COR-L47 (cell line): ENCODE results near the gene TRAF3IP3.

Experiments
- DNase-seq: peaks from one replicate; lab custom pipeline; 2025; lab: John Stamatoyannopoulos, UW

Gene TRAF3IP3

GRCh38 chr1:209829716-209830115, 73.9 kb downstream of the TRAF3IP3 start:
- no peak for DNase-seq

GRCh38 chr1:209830722-209831121, 74.9 kb downstream of the TRAF3IP3 start:
- DNase-seq, result no peak

DNA sequence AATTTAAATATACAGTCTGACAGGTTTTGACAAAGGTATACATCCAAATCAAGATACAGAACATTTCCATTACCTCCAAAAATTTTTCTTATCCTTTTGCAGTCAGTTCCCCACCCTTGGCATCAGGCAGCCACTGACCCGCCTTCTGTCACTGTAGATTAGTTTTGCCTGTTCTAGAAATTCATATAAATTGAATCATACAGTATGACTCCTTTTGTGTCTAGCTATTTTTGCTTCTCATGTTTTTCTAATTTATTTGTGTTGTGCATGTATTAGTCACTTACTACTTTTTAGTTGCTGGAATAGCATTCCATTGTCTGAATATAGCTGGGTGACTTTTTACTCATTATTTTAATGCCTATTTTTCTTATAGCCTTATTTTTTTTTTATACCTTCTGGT, 75.8 kb downstream of the TRAF3IP3 start:
- DNase-seq, result no peak
